PC-9 (cell line): ENCODE measurements around the gene TAL1. TPM values are rescaled to one million over a fixed set of nuclear protein-coding genes. Genes with fewer than 3 reads are reported as not detected.

ENCODE experiments used
- BruUV-seq: library from RNA; stranded (reverse); fragments of 400-500 nt; replicated peaks from 2 replicates; lab custom pipeline; 2021; lab: Mats Ljungman, UMichigan
- CTCF ChIA-PET: fragments of 300-600 bp; sonication (Branson Sonifier 250); formaldehyde crosslinking; loops from one replicate; lab custom pipeline; 2022; ENCODE audit warnings: antibody characterized with exemption; lab: Charles Lee
- POLR2A ChIA-PET: fragments of 300-600 bp; sonication (Branson Sonifier 250); formaldehyde crosslinking; loops from one replicate; lab custom pipeline; 2022; ENCODE audit warnings: antibody characterized with exemption; ENCODE audit not compliant: unreplicated experiment; lab: Charles Lee
- DNase-seq, 2 experiments: peaks; one replicate each; pipeline versions ENCODE4 v3.0.0 to v3.0.0-alpha.2; 2015 to 2022; ENCODE audit warnings: mixed read lengths in 1 of 2
- H2AFZ ChIP-seq: fragments of 200-600 bp; sonication (generic); 2 replicates; pipeline ENCODE4 v1.8.1; 2017; ENCODE audit warnings: antibody characterized with exemption
- H3F3A ChIP-seq: fragments of 200-600 bp; sonication (generic); 2 replicates; pipeline ENCODE4 v1.8.1; 2017; ENCODE audit warnings: antibody characterized with exemption, mild to moderate bottlenecking, low read depth; ENCODE audit not compliant: insufficient read depth
- H3K27ac ChIP-seq: fragments of 200-600 bp; sonication (generic); 2 replicates; pipeline ENCODE4 v1.6.1; 2016; ENCODE audit warnings: mixed run types
- H3K27me3 ChIP-seq: fragments of 200-600 bp; sonication (generic); 2 replicates; pipeline ENCODE4 v1.6.1; 2016; ENCODE audit warnings: low read depth, mixed run types; ENCODE audit not compliant: insufficient read depth
- H3K36me3 ChIP-seq: fragments of 200-600 bp; sonication (generic); 2 replicates; pipeline ENCODE4 v1.6.1; 2016; ENCODE audit warnings: low read depth, mixed run types
- H3K4me1 ChIP-seq: fragments of 200-600 bp; sonication (generic); replicated peaks from 2 replicates; pipeline ENCODE4 v1.6.1; 2016; ENCODE audit warnings: mixed run types; ENCODE audit not compliant: insufficient read depth
- H3K4me2 ChIP-seq: fragments of 200-600 bp; sonication (generic); 2 replicates; pipeline ENCODE4 v1.6.1; 2017; ENCODE audit warnings: mixed run types
- H3K4me3 ChIP-seq: fragments of 200-600 bp; sonication (generic); 2 replicates; pipeline ENCODE4 v1.6.1; 2016; ENCODE audit warnings: mixed run types
- H3K79me2 ChIP-seq: fragments of 200-600 bp; sonication (generic); 2 replicates; pipeline ENCODE4 v1.6.1; 2017; ENCODE audit warnings: low read depth, mixed run types
- H3K9me2 ChIP-seq: fragments of 200-600 bp; sonication (generic); 2 replicates; pipeline ENCODE4 v1.8.1; 2017; ENCODE audit warnings: mild to moderate bottlenecking; ENCODE audit not compliant: insufficient read depth
- H3K9me3 ChIP-seq: fragments of 200-600 bp; sonication (generic); 2 replicates; pipeline ENCODE4 v1.8.1; 2016; ENCODE audit warnings: low read depth; ENCODE audit not compliant: insufficient read depth
- H4K20me1 ChIP-seq: fragments of 200-600 bp; sonication (generic); 2 replicates; pipeline ENCODE4 v1.8.1; 2017; ENCODE audit not compliant: insufficient read depth
- EZH2 ChIP-seq: fragments of 200-600 bp; sonication (generic); IDR thresholded peaks from 2 replicates; pipeline ENCODE4 v1.8.0; 2017; ENCODE audit warnings: antibody characterized with exemption, low read depth
- intact Hi-C: fragments of 100-400 bp; cut with micrococcal nuclease; formaldehyde crosslinking; loops from one replicate; pipeline ENCODE4 v1.10.0; 2022; ENCODE audit not compliant: unreplicated experiment
- total RNA-seq: library from RNA; stranded (reverse); gene quantifications from 2 replicates; pipeline ENCODE4 v1.2.3, GENCODE V29; 2021
- TF ChIP-seq, protein P1 (sequence below): fragments of 200-600 bp; sonication (generic); conservative IDR thresholded peaks from 2 replicates; pipeline ENCODE4 v1.6.1; 2017; ENCODE audit warnings: mixed run types, antibody characterized with exemption, mild to moderate bottlenecking, moderate library complexity

TAL1 gene
- total RNA-seq, 1 experiment from 2014 or later = not detected

DNA sequence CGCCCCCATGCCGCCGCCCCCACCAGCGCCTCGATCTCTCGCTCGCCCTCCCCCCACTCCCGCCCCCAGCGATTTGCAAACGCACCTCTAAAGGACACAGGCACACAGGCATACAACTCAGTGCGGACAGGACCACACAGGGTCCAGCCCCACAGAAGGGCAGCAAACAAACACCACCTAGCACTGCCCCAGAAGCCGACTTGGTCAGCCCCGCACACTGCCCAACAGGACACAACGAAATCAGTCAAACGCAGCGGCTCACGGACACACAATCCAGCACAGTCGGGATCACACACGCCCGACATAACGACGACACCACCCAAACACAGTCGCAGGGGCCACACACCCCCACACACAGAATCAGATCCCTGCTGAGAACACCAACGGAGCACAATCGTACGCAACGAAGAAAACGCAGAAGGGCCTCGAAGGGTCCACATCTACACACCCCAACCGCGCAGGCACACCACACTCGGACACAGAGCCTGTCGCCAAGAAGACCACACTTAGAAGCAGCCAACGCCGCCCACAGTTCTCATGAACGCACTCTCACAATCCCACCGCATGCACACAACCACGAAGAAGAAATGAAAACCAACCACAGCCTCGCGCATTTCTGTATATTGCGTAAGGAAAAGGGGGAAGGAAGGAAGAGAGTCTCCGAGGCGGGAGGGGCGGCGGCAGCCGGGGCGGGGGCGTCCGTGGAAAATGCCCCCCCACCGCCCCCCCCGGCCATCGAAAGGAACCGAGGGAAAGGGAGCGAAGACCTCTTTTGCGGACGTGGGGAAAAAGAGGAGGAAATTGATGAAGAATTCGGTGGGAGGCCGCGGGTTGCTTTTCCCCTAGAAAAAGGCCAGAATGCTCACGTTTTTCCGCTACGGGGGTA lies 481 bp downstream of the TAL1 start:
- no peaks in the 10 kb centered on the region for H3K9me3 ChIP-seq
- ChIA-PET POLR2A (no interaction called here), CTCF (no interaction called here)
- no peak overlapping the region for H3K4me2 ChIP-seq
- H3K36me3 ChIP-seq = no peaks in the 10 kb centered on the region
- TF ChIP-seq, protein P1, sequence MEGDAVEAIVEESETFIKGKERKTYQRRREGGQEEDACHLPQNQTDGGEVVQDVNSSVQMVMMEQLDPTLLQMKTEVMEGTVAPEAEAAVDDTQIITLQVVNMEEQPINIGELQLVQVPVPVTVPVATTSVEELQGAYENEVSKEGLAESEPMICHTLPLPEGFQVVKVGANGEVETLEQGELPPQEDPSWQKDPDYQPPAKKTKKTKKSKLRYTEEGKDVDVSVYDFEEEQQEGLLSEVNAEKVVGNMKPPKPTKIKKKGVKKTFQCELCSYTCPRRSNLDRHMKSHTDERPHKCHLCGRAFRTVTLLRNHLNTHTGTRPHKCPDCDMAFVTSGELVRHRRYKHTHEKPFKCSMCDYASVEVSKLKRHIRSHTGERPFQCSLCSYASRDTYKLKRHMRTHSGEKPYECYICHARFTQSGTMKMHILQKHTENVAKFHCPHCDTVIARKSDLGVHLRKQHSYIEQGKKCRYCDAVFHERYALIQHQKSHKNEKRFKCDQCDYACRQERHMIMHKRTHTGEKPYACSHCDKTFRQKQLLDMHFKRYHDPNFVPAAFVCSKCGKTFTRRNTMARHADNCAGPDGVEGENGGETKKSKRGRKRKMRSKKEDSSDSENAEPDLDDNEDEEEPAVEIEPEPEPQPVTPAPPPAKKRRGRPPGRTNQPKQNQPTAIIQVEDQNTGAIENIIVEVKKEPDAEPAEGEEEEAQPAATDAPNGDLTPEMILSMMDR = no peak
- no peak overlapping the region for H3K27ac ChIP-seq
- H3K4me1 ChIP-seq = no peaks in the 10 kb centered on the region
- no TSS peak for BruUV-seq
- DNase-seq = no peak
- H3K4me3 ChIP-seq = no peak overlapping the region
- H3K79me2 ChIP-seq = no peaks in the 10 kb centered on the region
- no peaks in the 10 kb centered on the region for H4K20me1 ChIP-seq
- intact Hi-C loops = no loop called here
- no peaks in the 10 kb centered on the region for H3F3A ChIP-seq
- peaks cover 42% of the 10 kb centered on the region; the same call in 1 of the 2 replicates for H3K27me3 ChIP-seq
- no peak overlapping the region for H2AFZ ChIP-seq
- no peaks in the 10 kb centered on the region for H3K9me2 ChIP-seq

DNA sequence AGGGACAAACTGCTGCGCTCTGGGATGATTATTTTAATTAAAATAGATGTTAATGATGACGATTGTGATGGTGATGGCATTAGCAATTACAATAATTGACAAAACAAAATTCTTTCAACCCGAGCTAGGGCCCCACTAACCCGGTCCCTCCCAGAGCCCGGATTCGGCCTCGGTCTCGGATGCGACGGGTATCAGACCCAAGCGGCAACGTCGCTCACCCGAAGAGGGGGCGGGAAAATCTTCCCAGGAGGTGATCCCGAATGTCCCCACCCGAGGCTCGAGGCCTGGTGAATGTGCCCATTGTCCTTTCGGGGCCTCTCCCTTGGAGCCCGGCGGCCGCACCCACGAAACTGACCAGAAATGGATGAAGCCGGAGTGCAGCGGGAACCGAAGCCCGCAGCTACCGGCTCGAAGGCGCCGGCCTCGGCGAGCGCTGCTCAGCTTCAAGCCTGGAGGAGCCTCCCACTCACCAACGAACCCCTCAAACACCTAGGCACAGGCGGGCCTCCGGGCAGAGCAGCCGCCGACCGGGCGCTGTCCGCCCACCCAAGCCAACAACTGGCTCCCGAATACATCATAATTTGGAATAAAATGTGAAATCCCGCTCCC lies 1.2 kb downstream of the TAL1 start:
- H2AFZ ChIP-seq = no peak overlapping the region
- no peak overlapping the region for H3K4me2 ChIP-seq
- intact Hi-C loops = no loop called here
- no peaks in the 10 kb centered on the region for H3K4me1 ChIP-seq
- no peaks in the 10 kb centered on the region for H3K9me3 ChIP-seq
- no peaks in the 10 kb centered on the region for H3K9me2 ChIP-seq
- no peaks in the 10 kb centered on the region for H3K36me3 ChIP-seq
- POLR2A ChIA-PET = no interaction called here
- H3K79me2 ChIP-seq = no peaks in the 10 kb centered on the region
- H3F3A ChIP-seq = no peaks in the 10 kb centered on the region
- H3K27ac ChIP-seq = no peak overlapping the region
- H3K4me3 ChIP-seq = no peak overlapping the region
- no peak for DNase-seq
- CTCF ChIA-PET = no interaction called here
- TF ChIP-seq EZH2 = no peak
- TF ChIP-seq, protein P1 = no peak
- no peaks in the 10 kb centered on the region for H4K20me1 ChIP-seq
- BruUV-seq = no TSS peak
- H3K27me3 ChIP-seq = peaks cover 43% of the 10 kb centered on the region; the same call in 1 of the 2 replicates

DNA sequence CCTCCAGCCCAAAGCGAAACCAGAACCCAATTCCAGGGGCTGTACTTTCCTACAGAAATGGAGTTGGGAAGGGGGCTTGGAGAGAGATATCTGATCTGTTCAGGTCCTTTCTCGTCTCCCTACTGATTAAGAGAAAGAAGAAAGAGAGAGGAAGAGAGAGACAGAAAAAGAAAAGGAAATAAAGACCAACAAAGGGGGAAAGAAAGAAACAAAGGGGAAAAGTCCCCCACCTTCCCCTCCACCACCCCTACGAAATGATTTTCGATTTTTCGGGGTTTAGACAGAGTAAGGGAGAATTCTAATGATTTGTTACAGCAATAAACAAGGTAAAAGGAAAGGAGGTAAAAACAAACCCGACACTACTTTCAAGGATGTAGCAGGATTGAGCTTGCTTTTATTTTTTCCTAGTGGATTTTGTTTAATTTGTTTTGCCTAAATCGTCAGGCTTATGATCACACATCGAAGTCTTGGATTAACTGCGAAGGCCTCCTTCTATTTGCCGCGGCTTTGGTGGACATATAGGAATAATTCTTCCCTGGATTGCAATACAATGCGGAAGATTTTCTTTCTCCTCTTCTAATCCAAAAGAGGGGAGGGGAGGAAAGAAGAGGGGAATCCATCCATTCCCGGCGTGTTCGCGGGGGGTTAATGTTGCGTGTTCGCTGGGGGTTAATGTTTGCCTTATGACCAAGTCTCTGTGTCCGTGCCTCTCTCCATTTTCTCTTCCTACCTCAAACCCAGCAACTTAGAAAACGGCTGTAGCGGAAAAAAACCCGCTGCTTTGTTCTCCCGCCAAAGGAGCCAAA lies 1.9 kb downstream of the TAL1 start:
- no peaks in the 10 kb centered on the region for H3K36me3 ChIP-seq
- ChIA-PET POLR2A (interaction anchor here (0.6 kb wide), 1 partner anchor 107 kb away, joined by 15 read pairs; no protein-coding TSS in a partner anchor), CTCF (no interaction called here)
- DNase-seq = no peak
- no peaks in the 10 kb centered on the region for H3F3A ChIP-seq
- no peaks in the 10 kb centered on the region for H3K9me3 ChIP-seq
- no peaks in the 10 kb centered on the region for H3K4me1 ChIP-seq
- no peak overlapping the region for H3K4me3 ChIP-seq
- H3K79me2 ChIP-seq = no peaks in the 10 kb centered on the region
- no peak overlapping the region for H3K27ac ChIP-seq
- BruUV-seq = no TSS peak
- H4K20me1 ChIP-seq = no peaks in the 10 kb centered on the region
- H3K4me2 ChIP-seq = no peak overlapping the region
- no peak for TF ChIP-seq EZH2
- TF ChIP-seq, protein P1 = no peak
- H2AFZ ChIP-seq = no peak overlapping the region
- no peaks in the 10 kb centered on the region for H3K9me2 ChIP-seq
- peaks cover 44% of the 10 kb centered on the region; the same call in 1 of the 2 replicates for H3K27me3 ChIP-seq
- intact Hi-C loops = no loop called here
